Activated naive CD8-positive, alpha-beta T cell treated with anti-CD3 and anti-CD28 coated beads, Interleukin-2, amount 50 U/mL, for 24 hours (primary cell): ENCODE results near the gene S100A5.
A peak's percentile ranks its signal among the peaks of the same experiment; 100 is the strongest.
"Not testable (repeated sequence)": the region's sequence is repeated elsewhere in the genome, so short reads cannot be mapped to it uniquely, and the experiment has no call there.

Experiments
- ATAC-seq: fragments of 150-1000 bp; cut with Tn5 transposase; one replicate; pipeline ENCODE4 v1.10.0; 2021
- DNase-seq: peaks from one replicate; pipeline ENCODE4 v3.0.0; 2021
- H3K27ac Mint-ChIP-seq: one replicate; pipeline ENCODE4 v1.8.0; 2021; ENCODE audit warnings: mild to moderate bottlenecking, mixed read lengths
- H3K27me3 Mint-ChIP-seq: one replicate; pipeline ENCODE4 v1.8.0; 2021; ENCODE audit warnings: mixed read lengths
- H3K36me3 Mint-ChIP-seq: one replicate; pipeline ENCODE4 v1.8.0; 2021; ENCODE audit warnings: low read depth, mixed read lengths
- H3K4me1 Mint-ChIP-seq: one replicate; pipeline ENCODE4 v1.8.0; 2021; ENCODE audit warnings: mixed read lengths
- H3K4me3 Mint-ChIP-seq: one replicate; pipeline ENCODE4 v1.8.0; 2021; ENCODE audit warnings: mild to moderate bottlenecking, moderate library complexity, mixed read lengths
- H3K9me3 Mint-ChIP-seq: one replicate; pipeline ENCODE4 v1.8.0; 2021; ENCODE audit warnings: mixed read lengths

S100A5 gene

GRCh38 chr1:153520818-153521476 lies 19.8 kb downstream of the S100A5 start:
- DNase-seq (no peak), ATAC-seq (no peak)
- Mint-ChIP-seq H3K9me3 (no peaks in the 10 kb centered on the region), H3K4me1 (peaks cover 5% of the 10 kb centered on the region), H3K27ac (no peak overlapping the region), H3K4me3 (no peak overlapping the region), H3K27me3 (no peaks in the 10 kb centered on the region), H3K36me3 (no peaks in the 10 kb centered on the region)

- not testable (repeated sequence) for H3K27ac Mint-ChIP-seq, H3K4me1 Mint-ChIP-seq, DNase-seq, ATAC-seq, H3K9me3 Mint-ChIP-seq, H3K36me3 Mint-ChIP-seq, H3K27me3 Mint-ChIP-seq, H3K4me3 Mint-ChIP-seq
These were observed 20.5 kb downstream of the S100A5 start for GRCh38 chr1:153520137-153520691.

- no peaks in the 10 kb centered on the region for H3K36me3 Mint-ChIP-seq
- H3K4me1 Mint-ChIP-seq = peaks cover 5% of the 10 kb centered on the region
- no peaks in the 10 kb centered on the region for H3K27me3 Mint-ChIP-seq
- no peak for ATAC-seq
- no peak overlapping the region for H3K4me3 Mint-ChIP-seq
- H3K27ac Mint-ChIP-seq = no peak overlapping the region
- DNase-seq = no peak
- H3K9me3 Mint-ChIP-seq = no peaks in the 10 kb centered on the region
These were observed 21.5 kb downstream of the S100A5 start for GRCh38 chr1:153519242-153519641.

- ATAC-seq (no peak), DNase-seq (no peak)
- H3K36me3 Mint-ChIP-seq = no peaks in the 10 kb centered on the region
- no peak overlapping the region for H3K4me3 Mint-ChIP-seq
- peaks cover 1% of the 10 kb centered on the region for H3K27me3 Mint-ChIP-seq
- peaks cover 13% of the 10 kb centered on the region for H3K4me1 Mint-ChIP-seq
- no peaks in the 10 kb centered on the region for H3K9me3 Mint-ChIP-seq
- H3K27ac Mint-ChIP-seq = no peak overlapping the region
These were observed 25.0 kb downstream of the S100A5 start for GRCh38 chr1:153515504-153516394.

- H3K36me3 Mint-ChIP-seq = no peaks in the 10 kb centered on the region
- H3K27me3 Mint-ChIP-seq = peaks cover 1% of the 10 kb centered on the region
- peaks cover 15% of the 10 kb centered on the region for H3K4me1 Mint-ChIP-seq
- ATAC-seq (no peak), DNase-seq (no peak)
- H3K27ac Mint-ChIP-seq = no peak overlapping the region
- no peaks in the 10 kb centered on the region for H3K9me3 Mint-ChIP-seq
- H3K4me3 Mint-ChIP-seq = no peak overlapping the region
These were observed 27.1 kb downstream of the S100A5 start for GRCh38 chr1:153513666-153514065.

- ATAC-seq = no peak
- Mint-ChIP-seq H3K27ac (no peak overlapping the region), H3K9me3 (no peaks in the 10 kb centered on the region), H3K4me3 (no peak overlapping the region), H3K36me3 (no peaks in the 10 kb centered on the region), H3K4me1 (peaks cover 15% of the 10 kb centered on the region), H3K27me3 (peaks cover 1% of the 10 kb centered on the region)
- DNase-seq = no peak
These were observed 27.7 kb downstream of the S100A5 start for GRCh38 chr1:153513023-153513422.

- Mint-ChIP-seq H3K36me3 (no peaks in the 10 kb centered on the region), H3K27me3 (peaks cover 1% of the 10 kb centered on the region), H3K27ac (peak overlapping the region; percentile 89), H3K9me3 (no peaks in the 10 kb centered on the region), H3K4me1 (peaks cover 15% of the 10 kb centered on the region), H3K4me3 (no peak overlapping the region)
- DNase-seq = peak; percentile 90
- peak; percentile 86 for ATAC-seq
These were observed 29.7 kb downstream of the S100A5 start for GRCh38 chr1:153510984-153511410.

GRCh38 chr1:153509729-153510354 lies 30.9 kb downstream of the S100A5 start:
- H3K4me3 Mint-ChIP-seq = no peak overlapping the region
- DNase-seq (peak; percentile 80), ATAC-seq (peak; percentile 46)
- peaks cover 16% of the 10 kb centered on the region for H3K4me1 Mint-ChIP-seq
- H3K36me3 Mint-ChIP-seq = no peaks in the 10 kb centered on the region
- no peak overlapping the region for H3K27ac Mint-ChIP-seq
- no peaks in the 10 kb centered on the region for H3K9me3 Mint-ChIP-seq
- H3K27me3 Mint-ChIP-seq = peaks cover 1% of the 10 kb centered on the region

- H3K9me3 Mint-ChIP-seq = no peaks in the 10 kb centered on the region
- DNase-seq (no peak), ATAC-seq (no peak)
- H3K36me3 Mint-ChIP-seq = no peaks in the 10 kb centered on the region
- peaks cover 19% of the 10 kb centered on the region for H3K4me1 Mint-ChIP-seq
- no peak overlapping the region for H3K27ac Mint-ChIP-seq
- H3K4me3 Mint-ChIP-seq = no peak overlapping the region
- peaks cover 1% of the 10 kb centered on the region for H3K27me3 Mint-ChIP-seq
These were observed 31.7 kb downstream of the S100A5 start for GRCh38 chr1:153509036-153509435.

GRCh38 chr1:153507926-153508583 lies 32.7 kb downstream of the S100A5 start:
- ATAC-seq (no peak), DNase-seq (no peak)
- Mint-ChIP-seq H3K27me3 (peaks cover 1% of the 10 kb centered on the region), H3K27ac (no peak overlapping the region), H3K4me1 (peaks cover 18% of the 10 kb centered on the region), H3K36me3 (no peaks in the 10 kb centered on the region), H3K4me3 (no peak overlapping the region), H3K9me3 (no peaks in the 10 kb centered on the region)

GRCh38 chr1:153506831-153507413 lies 33.8 kb downstream of the S100A5 start:
- H3K27ac Mint-ChIP-seq = no peak overlapping the region
- H3K36me3 Mint-ChIP-seq = no peaks in the 10 kb centered on the region
- no peaks in the 10 kb centered on the region for H3K9me3 Mint-ChIP-seq
- H3K4me1 Mint-ChIP-seq = peaks cover 17% of the 10 kb centered on the region
- DNase-seq (no peak), ATAC-seq (no peak)
- no peak overlapping the region for H3K4me3 Mint-ChIP-seq
- peaks cover under 1% of the 10 kb centered on the region for H3K27me3 Mint-ChIP-seq

- H3K36me3 Mint-ChIP-seq = no peaks in the 10 kb centered on the region
- DNase-seq = no peak
- peak overlapping the region; percentile 41 for H3K27ac Mint-ChIP-seq
- H3K4me1 Mint-ChIP-seq = peaks cover 13% of the 10 kb centered on the region
- no peak for ATAC-seq
- no peaks in the 10 kb centered on the region for H3K27me3 Mint-ChIP-seq
- no peaks in the 10 kb centered on the region for H3K9me3 Mint-ChIP-seq
- no peak overlapping the region for H3K4me3 Mint-ChIP-seq
These were observed 34.3 kb downstream of the S100A5 start for GRCh38 chr1:153506386-153506785.

- Mint-ChIP-seq H3K4me1 (peaks cover 5% of the 10 kb centered on the region), H3K9me3 (no peaks in the 10 kb centered on the region), H3K27ac (no peak overlapping the region), H3K4me3 (no peak overlapping the region), H3K27me3 (peaks cover 3% of the 10 kb centered on the region), H3K36me3 (no peaks in the 10 kb centered on the region)
- no peak for DNase-seq
- no peak for ATAC-seq
These were observed 35.2 kb downstream of the S100A5 start for GRCh38 chr1:153505576-153505975.

- H3K4me3 Mint-ChIP-seq = no peak overlapping the region
- ATAC-seq (no peak), DNase-seq (no peak)
- no peaks in the 10 kb centered on the region for H3K36me3 Mint-ChIP-seq
- no peak overlapping the region for H3K27ac Mint-ChIP-seq
- H3K27me3 Mint-ChIP-seq = peaks cover 15% of the 10 kb centered on the region
- no peaks in the 10 kb centered on the region for H3K9me3 Mint-ChIP-seq
- H3K4me1 Mint-ChIP-seq = peaks cover 5% of the 10 kb centered on the region
These were observed 37.0 kb downstream of the S100A5 start for GRCh38 chr1:153503766-153504165.
